HEK293 (cell line): ENCODE results near the gene PPP3R2.

Source experiments
- MYNN ChIP-seq: fragments of 450-650 bp; formaldehyde crosslinking; IDR thresholded peaks from 2 replicates; pipeline ENCODE4 v1.5.1; 2016; ENCODE audit warnings: missing biosample characterization, missing genetic modification characterization, borderline replicate concordance
- TRIM28 ChIP-seq: IDR thresholded peaks from 2 replicates; pipeline ENCODE4 v1.6.1; 2011; ENCODE audit warnings: low read length, control low read depth, borderline replicate concordance
- YY1 ChIP-seq: fragments of 450-650 bp; formaldehyde crosslinking; IDR thresholded peaks from 2 replicates; pipeline ENCODE4 v1.5.1; 2018; ENCODE audit warnings: missing biosample characterization, missing genetic modification characterization
- ZBTB7A ChIP-seq: fragments of 450-650 bp; formaldehyde crosslinking; IDR thresholded peaks from 2 replicates; pipeline ENCODE4 v1.5.1; 2016; ENCODE audit warnings: low read depth, missing biosample characterization, missing genetic modification characterization
- ZEB2 ChIP-seq: fragments of 450-650 bp; formaldehyde crosslinking; IDR thresholded peaks from 2 replicates; pipeline ENCODE4 v1.5.1; 2016; ENCODE audit warnings: missing biosample characterization, missing genetic modification characterization
- ZFHX2 ChIP-seq: fragments of 450-650 bp; formaldehyde crosslinking; conservative IDR thresholded peaks from 2 replicates; pipeline ENCODE4 v1.5.1; 2016; ENCODE audit warnings: missing biosample characterization, missing genetic modification characterization
- ZFP3 ChIP-seq: fragments of 450-650 bp; formaldehyde crosslinking; IDR thresholded peaks from 2 replicates; pipeline ENCODE4 v1.5.1; 2016; ENCODE audit warnings: low read depth, missing biosample characterization, missing genetic modification characterization
- ZNF175 ChIP-seq: fragments of 450-650 bp; formaldehyde crosslinking; IDR thresholded peaks from 2 replicates; pipeline ENCODE4 v1.5.1; 2016; ENCODE audit warnings: missing biosample characterization, missing genetic modification characterization
- ZNF239 ChIP-seq: fragments of 450-650 bp; formaldehyde crosslinking; IDR thresholded peaks from 2 replicates; pipeline ENCODE4 v1.5.1; 2016; ENCODE audit warnings: missing biosample characterization, missing genetic modification characterization
- TF ChIP-seq, protein P1 (sequence below): fragments of 450-650 bp; formaldehyde crosslinking; IDR thresholded peaks from 2 replicates; pipeline ENCODE4 v1.5.1; 2016; ENCODE audit warnings: missing biosample characterization, missing genetic modification characterization
- TF ChIP-seq, protein P2 (sequence below): sonication (generic); formaldehyde crosslinking; IDR thresholded peaks from 2 replicates; pipeline ENCODE4 v1.8.1; 2022; ENCODE audit warnings: mild to moderate bottlenecking, moderate library complexity, missing genetic modification reagents
- TF ChIP-seq, protein P3 (sequence below): fragments of 450-650 bp; formaldehyde crosslinking; IDR thresholded peaks from 2 replicates; pipeline ENCODE4 v1.5.1; 2016; ENCODE audit warnings: missing biosample characterization, missing genetic modification characterization

DNA sequence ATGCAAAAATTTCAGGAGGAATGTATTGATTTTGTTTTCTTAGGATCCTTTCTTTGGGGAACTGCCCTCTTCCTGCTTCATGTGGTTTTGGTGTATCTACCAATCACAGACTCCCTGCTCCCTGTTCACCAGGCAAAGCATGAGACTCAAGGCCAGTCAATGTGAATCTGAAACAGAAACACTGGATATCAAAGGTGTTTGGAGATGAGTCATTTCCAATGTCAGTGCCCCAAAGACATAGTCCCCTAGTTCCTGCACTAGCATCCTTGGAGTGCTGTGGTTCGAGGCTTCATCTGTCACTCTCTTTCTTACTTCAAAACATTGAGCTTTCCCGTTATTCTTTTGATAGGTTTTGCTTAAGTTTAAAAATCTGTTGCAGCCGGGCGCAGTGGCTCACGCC, 8.1 kb downstream of the PPP3R2 start:
- TF ChIP-seq, protein P1, sequence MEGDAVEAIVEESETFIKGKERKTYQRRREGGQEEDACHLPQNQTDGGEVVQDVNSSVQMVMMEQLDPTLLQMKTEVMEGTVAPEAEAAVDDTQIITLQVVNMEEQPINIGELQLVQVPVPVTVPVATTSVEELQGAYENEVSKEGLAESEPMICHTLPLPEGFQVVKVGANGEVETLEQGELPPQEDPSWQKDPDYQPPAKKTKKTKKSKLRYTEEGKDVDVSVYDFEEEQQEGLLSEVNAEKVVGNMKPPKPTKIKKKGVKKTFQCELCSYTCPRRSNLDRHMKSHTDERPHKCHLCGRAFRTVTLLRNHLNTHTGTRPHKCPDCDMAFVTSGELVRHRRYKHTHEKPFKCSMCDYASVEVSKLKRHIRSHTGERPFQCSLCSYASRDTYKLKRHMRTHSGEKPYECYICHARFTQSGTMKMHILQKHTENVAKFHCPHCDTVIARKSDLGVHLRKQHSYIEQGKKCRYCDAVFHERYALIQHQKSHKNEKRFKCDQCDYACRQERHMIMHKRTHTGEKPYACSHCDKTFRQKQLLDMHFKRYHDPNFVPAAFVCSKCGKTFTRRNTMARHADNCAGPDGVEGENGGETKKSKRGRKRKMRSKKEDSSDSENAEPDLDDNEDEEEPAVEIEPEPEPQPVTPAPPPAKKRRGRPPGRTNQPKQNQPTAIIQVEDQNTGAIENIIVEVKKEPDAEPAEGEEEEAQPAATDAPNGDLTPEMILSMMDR: no peak
- TF ChIP-seq ZEB2 (tag by site-specific recombination): no peak
- no peak for TF ChIP-seq ZBTB7A (tag by site-specific recombination)
- no peak for TF ChIP-seq YY1 (tag by site-specific recombination)
- TF ChIP-seq, protein P2, sequence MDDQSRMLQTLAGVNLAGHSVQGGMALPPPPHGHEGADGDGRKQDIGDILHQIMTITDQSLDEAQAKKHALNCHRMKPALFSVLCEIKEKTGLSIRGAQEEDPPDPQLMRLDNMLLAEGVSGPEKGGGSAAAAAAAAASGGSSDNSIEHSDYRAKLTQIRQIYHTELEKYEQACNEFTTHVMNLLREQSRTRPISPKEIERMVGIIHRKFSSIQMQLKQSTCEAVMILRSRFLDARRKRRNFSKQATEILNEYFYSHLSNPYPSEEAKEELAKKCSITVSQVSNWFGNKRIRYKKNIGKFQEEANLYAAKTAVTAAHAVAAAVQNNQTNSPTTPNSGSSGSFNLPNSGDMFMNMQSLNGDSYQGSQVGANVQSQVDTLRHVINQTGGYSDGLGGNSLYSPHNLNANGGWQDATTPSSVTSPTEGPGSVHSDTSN (CRISPR knock-in tag): no peak
- TF ChIP-seq ZFP3 (tag by site-specific recombination): no peak
- no peak for TF ChIP-seq ZNF175
- TF ChIP-seq ZFHX2 (tag by site-specific recombination): no peak
- TF ChIP-seq ZNF239 (tag by site-specific recombination): no peak
- TF ChIP-seq TRIM28: no peak
- no peak for TF ChIP-seq MYNN (tag by site-specific recombination)
- TF ChIP-seq, protein P3, sequence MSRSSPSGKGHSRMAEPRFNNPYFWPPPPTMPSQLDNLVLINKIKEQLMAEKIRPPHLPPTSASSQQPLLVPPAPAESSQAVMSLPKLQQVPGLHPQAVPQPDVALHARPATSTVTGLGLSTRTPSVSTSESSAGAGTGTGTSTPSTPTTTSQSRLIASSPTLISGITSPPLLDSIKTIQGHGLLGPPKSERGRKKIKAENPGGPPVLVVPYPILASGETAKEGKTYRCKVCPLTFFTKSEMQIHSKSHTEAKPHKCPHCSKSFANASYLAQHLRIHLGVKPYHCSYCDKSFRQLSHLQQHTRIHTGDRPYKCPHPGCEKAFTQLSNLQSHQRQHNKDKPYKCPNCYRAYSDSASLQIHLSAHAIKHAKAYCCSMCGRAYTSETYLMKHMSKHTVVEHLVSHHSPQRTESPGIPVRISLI (tag by site-specific recombination): no peak
